ENCODE results near the gene ABLIM2.

The ABLIM2 gene

GRCh38 chr4:7971881-7972500, 186.6 kb downstream of the ABLIM2 start:
- TF ChIP-seq CTCF (IDR thresholded peaks at IDR 0.05; ENCODE audit: low read length) (no peak), EZH2phosphoT487 (IDR thresholded peaks at IDR 0.05; ENCODE audit: low read length) (no peak)
- Histone ChIP-seq H3K4me1 (ENCODE audit: low read length) (no peaks in the 10 kb centered on the region), H3K27me3 (replicated peaks; ENCODE audit: insufficient read depth, low read length) (peaks cover 68% of the 10 kb centered on the region), H3K9me2 (replicated peaks; ENCODE audit: insufficient read depth, low read length) (no peaks in the 10 kb centered on the region), H3K9ac (ENCODE audit: low read length) (no peak overlapping the region), H3K9me3 (replicated peaks; ENCODE audit: insufficient read depth, low read length) (no peaks in the 10 kb centered on the region), H4K20me1 (ENCODE audit: insufficient read depth, low read length) (no peaks in the 10 kb centered on the region), H3K4me3 (ENCODE audit: low read length) (no peak overlapping the region), H2AFZ (ENCODE audit: low read length) (no peak overlapping the region), H3K4me2 (ENCODE audit: low read depth, low read length) (no peak overlapping the region), H3K36me3 (replicated peaks; ENCODE audit: insufficient read depth, low read length) (no peaks in the 10 kb centered on the region), H3F3A (ENCODE audit: insufficient read depth, low read length) (no peaks in the 10 kb centered on the region), H3K27ac (ENCODE audit: low read length) (no peak overlapping the region), H3K79me2 (ENCODE audit: low read length) (no peaks in the 10 kb centered on the region)
- DNase-seq, result no peak

- no peaks in the 10 kb centered on the region for H3K9me3 ChIP-seq (replicated peaks; ENCODE audit: insufficient read depth, low read length)
- H3K4me2 ChIP-seq (ENCODE audit: low read depth, low read length), result no peak overlapping the region
- DNase-seq, result no peak
- H4K20me1 ChIP-seq (ENCODE audit: insufficient read depth, low read length), result no peaks in the 10 kb centered on the region
- no peaks in the 10 kb centered on the region for H3K79me2 ChIP-seq (ENCODE audit: low read length)
- no peak overlapping the region for H3K27ac ChIP-seq (ENCODE audit: low read length)
- no peaks in the 10 kb centered on the region for H3K9me2 ChIP-seq (replicated peaks; ENCODE audit: insufficient read depth, low read length)
- H3K27me3 ChIP-seq (replicated peaks; ENCODE audit: insufficient read depth, low read length), result peaks cover 66% of the 10 kb centered on the region
- no peak for TF ChIP-seq CTCF (IDR thresholded peaks at IDR 0.05; ENCODE audit: low read length)
- TF ChIP-seq EZH2 (optimal IDR thresholded peaks at IDR 0.05; ENCODE audit: low read depth, low read length), result no peak
- no peak for TF ChIP-seq EZH2phosphoT487 (IDR thresholded peaks at IDR 0.05; ENCODE audit: low read length)
- H3K4me3 ChIP-seq (ENCODE audit: low read length), result no peak overlapping the region
- no peaks in the 10 kb centered on the region for H3K4me1 ChIP-seq (ENCODE audit: low read length)
- no peak overlapping the region for H3K9ac ChIP-seq (ENCODE audit: low read length)
- H2AFZ ChIP-seq (ENCODE audit: low read length), result no peak overlapping the region
- no peaks in the 10 kb centered on the region for H3K36me3 ChIP-seq (replicated peaks; ENCODE audit: insufficient read depth, low read length)
- H3F3A ChIP-seq (ENCODE audit: insufficient read depth, low read length), result no peaks in the 10 kb centered on the region
Measured at GRCh38 chr4:7971159-7971631, 187.4 kb downstream of the ABLIM2 start.

- H2AFZ ChIP-seq (ENCODE audit: low read length), result no peak overlapping the region
- H3K4me2 ChIP-seq (ENCODE audit: low read depth, low read length), result no peak overlapping the region
- H3K9me2 ChIP-seq (replicated peaks; ENCODE audit: insufficient read depth, low read length), result no peaks in the 10 kb centered on the region
- no peaks in the 10 kb centered on the region for H3K36me3 ChIP-seq (replicated peaks; ENCODE audit: insufficient read depth, low read length)
- no peaks in the 10 kb centered on the region for H4K20me1 ChIP-seq (ENCODE audit: insufficient read depth, low read length)
- DNase-seq, result no peak
- no peak overlapping the region for H3K9ac ChIP-seq (ENCODE audit: low read length)
- H3K27ac ChIP-seq (ENCODE audit: low read length), result no peak overlapping the region
- H3K4me3 ChIP-seq (ENCODE audit: low read length), result no peak overlapping the region
- H3K27me3 ChIP-seq (replicated peaks; ENCODE audit: insufficient read depth, low read length), result peaks cover 66% of the 10 kb centered on the region
- H3F3A ChIP-seq (ENCODE audit: insufficient read depth, low read length), result no peaks in the 10 kb centered on the region
- H3K79me2 ChIP-seq (ENCODE audit: low read length), result no peaks in the 10 kb centered on the region
- H3K4me1 ChIP-seq (ENCODE audit: low read length), result no peaks in the 10 kb centered on the region
- no peaks in the 10 kb centered on the region for H3K9me3 ChIP-seq (replicated peaks; ENCODE audit: insufficient read depth, low read length)
- TF ChIP-seq CTCF (IDR thresholded peaks at IDR 0.05; ENCODE audit: low read length), result no peak
Measured at GRCh38 chr4:7970361-7970946, 188.2 kb downstream of the ABLIM2 start.
